ENCODE measurements around the gene FAIM2. TPM values are rescaled to one million over a fixed set of nuclear protein-coding genes. Genes with fewer than 3 reads are reported as not detected.
A peak's percentile ranks its signal among the peaks of the same experiment; 100 is the strongest.

FAIM2 gene
- total RNA-seq, 1 donor from 2014 or later, result 0.35 TPM

- DNase-seq (ENCODE audit: low spot score), result peak; percentile 99
Observed at GRCh38 chr12:49828133-49829091, 75.3 kb downstream of the FAIM2 start, which contains the start of gene NCKAP5L. TSS of gene NCKAP5L (minus strand) at chr12:49828413. CDS start at chr12:49804044, 24,369 bp downstream.

GRCh38 chr12:49827401-49828099 is 76.2 kb downstream of the FAIM2 start:
- DNase-seq (ENCODE audit: low spot score), result no peak

- no peak for DNase-seq (ENCODE audit: low spot score)
Observed at GRCh38 chr12:49827051-49827400, 76.7 kb downstream of the FAIM2 start.

GRCh38 chr12:49825971-49826421 is 77.7 kb downstream of the FAIM2 start:
- DNase-seq (ENCODE audit: low spot score), result peak; percentile 75

GRCh38 chr12:49825360-49825970 is 78.2 kb downstream of the FAIM2 start:
- peak; percentile 89 for DNase-seq (ENCODE audit: low spot score)

- no peak for DNase-seq (ENCODE audit: low spot score)
Observed at GRCh38 chr12:49824895-49825294, 78.8 kb downstream of the FAIM2 start.

- peak; percentile 62 for DNase-seq (ENCODE audit: low spot score)
Observed at GRCh38 chr12:49824416-49824815, 79.3 kb downstream of the FAIM2 start.

- peak; percentile 45 for DNase-seq (ENCODE audit: low spot score)
Observed at GRCh38 chr12:49823951-49824350, 79.7 kb downstream of the FAIM2 start.

- no peak for DNase-seq (ENCODE audit: low spot score)
Observed at GRCh38 chr12:49823350-49823749, 80.3 kb downstream of the FAIM2 start.

GRCh38 chr12:49821373-49822287 is 82.1 kb downstream of the FAIM2 start:
- DNase-seq (ENCODE audit: low spot score), result peak; percentile 62

- peak; percentile 37 for DNase-seq (ENCODE audit: low spot score)
Observed at GRCh38 chr12:49819786-49820185, 83.9 kb downstream of the FAIM2 start.

GRCh38 chr12:49818241-49818895 is 85.3 kb downstream of the FAIM2 start:
- DNase-seq (ENCODE audit: low spot score), result no peak

Other genes starting within 250 kb of the FAIM2 start
- 26.4 TPM for gene FMNL3, start 196.5 kb downstream of the FAIM2 start, total RNA-seq
- gene TMBIM6, start 162.3 kb downstream of the FAIM2 start, total RNA-seq, result 477 TPM
- 44.3 TPM for gene NCKAP5L, start 75.5 kb downstream of the FAIM2 start, total RNA-seq
- gene BCDIN3D, start 60.8 kb downstream of the FAIM2 start, total RNA-seq, result 3.0 TPM
- gene AQP2, start 46.8 kb upstream of the FAIM2 start, total RNA-seq, result not detected
- not detected for gene AQP5, start 58.0 kb upstream of the FAIM2 start, total RNA-seq
- not detected for gene AQP6, start 69.0 kb upstream of the FAIM2 start, total RNA-seq
- gene RACGAP1, start 121.6 kb upstream of the FAIM2 start, total RNA-seq, result 9.4 TPM
- 0.71 TPM for gene ASIC1, start 153.7 kb upstream of the FAIM2 start, total RNA-seq
- 63.1 TPM for gene SMARCD1, start 181.4 kb upstream of the FAIM2 start, total RNA-seq
- gene GPD1, start 200.1 kb upstream of the FAIM2 start, total RNA-seq, result 1,023 TPM
- 92.0 TPM for gene COX14, start 208.3 kb upstream of the FAIM2 start, total RNA-seq